ENCODE data around the gene PPP2R3A.

DNA sequence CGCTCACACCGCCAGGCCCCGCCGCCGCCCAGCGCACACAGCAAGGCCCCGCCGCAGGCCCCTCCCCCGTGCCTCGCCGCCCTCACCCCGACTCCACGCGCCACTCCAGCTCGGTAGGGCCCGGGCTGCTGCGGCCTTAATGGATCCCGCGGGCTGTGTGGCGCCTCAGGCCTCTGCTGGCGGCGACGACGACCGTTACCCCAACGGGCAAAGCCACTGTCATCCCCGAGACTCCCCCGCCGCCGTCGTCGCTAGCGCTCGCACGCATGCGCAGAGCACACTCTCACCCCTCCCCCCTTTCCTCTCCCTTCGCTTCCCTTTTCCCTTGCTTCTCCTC lies 230.5 kb downstream of the PPP2R3A start, which contains the start of gene MSL2:
- TF ChIP-seq, protein P1, sequence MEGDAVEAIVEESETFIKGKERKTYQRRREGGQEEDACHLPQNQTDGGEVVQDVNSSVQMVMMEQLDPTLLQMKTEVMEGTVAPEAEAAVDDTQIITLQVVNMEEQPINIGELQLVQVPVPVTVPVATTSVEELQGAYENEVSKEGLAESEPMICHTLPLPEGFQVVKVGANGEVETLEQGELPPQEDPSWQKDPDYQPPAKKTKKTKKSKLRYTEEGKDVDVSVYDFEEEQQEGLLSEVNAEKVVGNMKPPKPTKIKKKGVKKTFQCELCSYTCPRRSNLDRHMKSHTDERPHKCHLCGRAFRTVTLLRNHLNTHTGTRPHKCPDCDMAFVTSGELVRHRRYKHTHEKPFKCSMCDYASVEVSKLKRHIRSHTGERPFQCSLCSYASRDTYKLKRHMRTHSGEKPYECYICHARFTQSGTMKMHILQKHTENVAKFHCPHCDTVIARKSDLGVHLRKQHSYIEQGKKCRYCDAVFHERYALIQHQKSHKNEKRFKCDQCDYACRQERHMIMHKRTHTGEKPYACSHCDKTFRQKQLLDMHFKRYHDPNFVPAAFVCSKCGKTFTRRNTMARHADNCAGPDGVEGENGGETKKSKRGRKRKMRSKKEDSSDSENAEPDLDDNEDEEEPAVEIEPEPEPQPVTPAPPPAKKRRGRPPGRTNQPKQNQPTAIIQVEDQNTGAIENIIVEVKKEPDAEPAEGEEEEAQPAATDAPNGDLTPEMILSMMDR (optimal IDR thresholded peaks at IDR 0.05 in 1 of 3, IDR thresholded peaks at IDR 0.05 in 1 of 3, conservative IDR thresholded peaks at IDR 0.05 in 1 of 3; ENCODE audit: extremely low read depth in 1 of 3, insufficient read depth in 2 of 3, low read length in 3 of 3), result no peak
- TF ChIP-seq EZH2 (IDR thresholded peaks at IDR 0.05; ENCODE audit: low read length), result no peak
